H1 (cell line): ENCODE measurements around the gene ADGRV1. TPM values are rescaled to one million over a fixed set of nuclear protein-coding genes. Genes with fewer than 3 reads are reported as not detected.

ENCODE experiments used
- CBX5 ChIP-seq: fragments of 300-800, 300-1000 bp; sonication (generic); IDR thresholded peaks from 2 replicates; pipeline ENCODE4 v1.7.1; 2016; ENCODE audit warnings: antibody characterized with exemption, low read length, low read depth
- FOSL1 ChIP-seq: IDR thresholded peaks from 2 replicates; pipeline ENCODE4 v1.6.1; 2011; ENCODE audit warnings: mild to moderate bottlenecking, low read depth, low read length, moderate library complexity; ENCODE audit not compliant: insufficient read depth
- RFX5 ChIP-seq: IDR thresholded peaks from 2 replicates; pipeline ENCODE4 v1.6.1; 2011; ENCODE audit warnings: low read depth, low read length, improper control_type of control experiment, borderline replicate concordance
- SUZ12 ChIP-seq: fragments of 200-600 bp; sonication (generic); IDR thresholded peaks from 2 replicates; pipeline ENCODE4 v1.6.1; 2012; ENCODE audit warnings: mild to moderate bottlenecking, inconsistent platforms, low read length, moderate library complexity, mixed read lengths
- TAF7 ChIP-seq: optimal IDR thresholded peaks from 2 replicates; pipeline ENCODE3; 2011; ENCODE audit warnings: low read depth, mild to moderate bottlenecking, inconsistent platforms, low read length, moderate library complexity, borderline replicate concordance
- TBP ChIP-seq: IDR thresholded peaks from 2 replicates; pipeline ENCODE4 v1.6.1; 2011; ENCODE audit warnings: low read depth, low read length, improper control_type of control experiment
- polyA plus RNA-seq, 7 experiments: library from polyadenylated mRNA; depleted of rRNA in 3 of 7; stranded (reverse) in 5 of 7; unstranded in 2 of 7; fragments of >200 nt in 5 of 7; fragments of 200-250 nt in 2 of 7; gene quantifications; 1 replicate in 5 of 7; 2 replicates in 1 of 7; 4 replicates in 1 of 7; pipeline versions ENCODE4 v1.2.1 to v1.2.3, GENCODE V29; 2011 to 2013; ENCODE audit warnings: missing spikeins in 2 of 7, mixed read lengths in 2 of 7
- total RNA-seq: library from RNA; stranded (reverse); fragmentation: NEBNext Ultra II Directional; extraction: Animal tissue kit (Norgen Biotek cat#: 25700); gene quantifications from 2 replicates; pipeline ENCODE4 v1.2.1, GENCODE V29; 2021

Gene ADGRV1
- total and polyA plus RNA-seq, 2 of the 8 experiments (the other 6 are each of a cell fraction or from before 2014, with no cell fraction given) = 53.1 to 62.2 TPM

- TF ChIP-seq TBP = no peak
- no peak for TF ChIP-seq TAF7
- no peak for TF ChIP-seq SUZ12
- TF ChIP-seq RFX5 = no peak
- TF ChIP-seq FOSL1 = no peak
- TF ChIP-seq CBX5 = no peak
Measured at GRCh38 chr5:90967443-90967842, 408.8 kb downstream of the ADGRV1 start (continued).
